Measurements from ENCODE around the gene EMC9. TPM values are rescaled to one million over a fixed set of nuclear protein-coding genes. Genes with fewer than 3 reads are reported as not detected.

The EMC9 gene
- total RNA-seq, 1 donor from 2014 or later: 22.6 TPM

- ChIA-PET POLR2A (interaction anchor here (1.2 to 2.6 kb wide), 4 partner anchors 10 to 49 kb away, joined by 3 to 10 read pairs (median 4); partner anchors contain the start of genes DCAF11, EMC9, NRL and PSME2), CTCF (interaction anchor here (1.1 kb wide), 1 partner anchor 49 kb away, joined by 3 read pairs; no protein-coding TSS in a partner anchor)
- ATAC-seq (ENCODE audit: low read depth) (no peak), DNase-seq (no peak)
- Mint-ChIP-seq H3K9me3 (no peaks in the 10 kb centered on the region), H3K27me3 (no peaks in the 10 kb centered on the region), H3K4me3 (no peak overlapping the region), H3K36me3 (ENCODE audit: low read depth) (peaks cover 72% of the 10 kb centered on the region), H3K27ac (no peak overlapping the region), H3K4me1 (peaks cover 21% of the 10 kb centered on the region)
- intact Hi-C loops (cut with micrococcal nuclease): no loop called here
- no peak for TF ChIP-seq CTCF (IDR thresholded peaks at IDR 0.05)
These were observed 15.9 kb upstream of the EMC9 start for GRCh38 chr14:24157331-24157730.

GRCh38 chr14:24156840-24157239 is 15.4 kb upstream of the EMC9 start:
- CTCF ChIA-PET: interaction anchor here (1.1 kb wide), 1 partner anchor 48 kb away, joined by 3 read pairs; no protein-coding TSS in a partner anchor

GRCh38 chr14:24155100-24155499 is 13.7 kb upstream of the EMC9 start:
- ChIA-PET CTCF (no interaction called here), POLR2A (interaction anchor here (0.6 to 2.6 kb wide), 5 partner anchors 8 to 61 kb away, joined by 3 to 10 read pairs (median 5); partner anchors contain the start of genes DCAF11, NRL, PCK2 and PSME1)
- Mint-ChIP-seq H3K4me3 (no peak overlapping the region), H3K4me1 (peaks cover 2% of the 10 kb centered on the region), H3K27me3 (no peaks in the 10 kb centered on the region), H3K27ac (no peak overlapping the region), H3K9me3 (no peaks in the 10 kb centered on the region), H3K36me3 (ENCODE audit: low read depth) (peaks cover 70% of the 10 kb centered on the region)
- no peak for ATAC-seq (ENCODE audit: low read depth)
- no peak for DNase-seq
- intact Hi-C loops (cut with micrococcal nuclease): no loop called here
- no peak for TF ChIP-seq CTCF (IDR thresholded peaks at IDR 0.05)

More at GRCh38 chr14:24156840-24157239, 15.4 kb upstream of the EMC9 start:
- no peak for DNase-seq
- TF ChIP-seq CTCF (IDR thresholded peaks at IDR 0.05): no peak
- no peak overlapping the region for H3K4me3 Mint-ChIP-seq
- no peaks in the 10 kb centered on the region for H3K27me3 Mint-ChIP-seq
- H3K27ac Mint-ChIP-seq: no peak overlapping the region
- H3K36me3 Mint-ChIP-seq (ENCODE audit: low read depth): peaks cover 70% of the 10 kb centered on the region
- POLR2A ChIA-PET: interaction anchor here (1.2 to 2.6 kb wide), 4 partner anchors 10 to 49 kb away, joined by 3 to 10 read pairs (median 4); partner anchors contain the start of genes DCAF11, EMC9, NRL and PSME2
- ATAC-seq (ENCODE audit: low read depth): no peak
- intact Hi-C loops (cut with micrococcal nuclease): no loop called here
- H3K4me1 Mint-ChIP-seq: peaks cover 16% of the 10 kb centered on the region
- no peaks in the 10 kb centered on the region for H3K9me3 Mint-ChIP-seq

GRCh38 chr14:24151404-24152080 is 10.2 kb upstream of the EMC9 start:
- H3K27ac Mint-ChIP-seq: no peak overlapping the region

More at GRCh38 chr14:24151404-24152080, 10.2 kb upstream of the EMC9 start:
- no peak for TF ChIP-seq CTCF (IDR thresholded peaks at IDR 0.05)
- H3K9me3 Mint-ChIP-seq: no peaks in the 10 kb centered on the region
- peaks cover 18% of the 10 kb centered on the region for H3K4me1 Mint-ChIP-seq
- H3K4me3 Mint-ChIP-seq: no peak overlapping the region
- ChIA-PET CTCF (interaction anchor here (0.8 to 3.2 kb wide), 3 partner anchors 9 to 182 kb away, joined by 3 to 21 read pairs (median 4); partner anchors contain the start of gene IRF9), POLR2A (interaction anchor here (2.0 to 3.4 kb wide), 2 partner anchors 10 to 37 kb away, joined by 8 to 18 read pairs; partner anchors contain the start of genes DCAF11, IRF9 and NRL)
- intact Hi-C loops (cut with micrococcal nuclease): no loop called here
- H3K27me3 Mint-ChIP-seq: no peaks in the 10 kb centered on the region
- ATAC-seq (ENCODE audit: low read depth) (no peak), DNase-seq (no peak)
- H3K36me3 Mint-ChIP-seq (ENCODE audit: low read depth): peaks cover 67% of the 10 kb centered on the region
